GM12892 (cell line): ENCODE results near the gene KCNK5.

Source experiments
- POLR2A ChIP-seq: IDR thresholded peaks from 2 replicates; pipeline ENCODE4 v1.6.1; 2011; ENCODE audit warnings: low read depth, low read length, control low read depth
- POLR2AphosphoS5 ChIP-seq: IDR thresholded peaks from 2 replicates; pipeline ENCODE4 v1.6.1; 2011; ENCODE audit warnings: low read depth, low read length, control low read depth

DNA sequence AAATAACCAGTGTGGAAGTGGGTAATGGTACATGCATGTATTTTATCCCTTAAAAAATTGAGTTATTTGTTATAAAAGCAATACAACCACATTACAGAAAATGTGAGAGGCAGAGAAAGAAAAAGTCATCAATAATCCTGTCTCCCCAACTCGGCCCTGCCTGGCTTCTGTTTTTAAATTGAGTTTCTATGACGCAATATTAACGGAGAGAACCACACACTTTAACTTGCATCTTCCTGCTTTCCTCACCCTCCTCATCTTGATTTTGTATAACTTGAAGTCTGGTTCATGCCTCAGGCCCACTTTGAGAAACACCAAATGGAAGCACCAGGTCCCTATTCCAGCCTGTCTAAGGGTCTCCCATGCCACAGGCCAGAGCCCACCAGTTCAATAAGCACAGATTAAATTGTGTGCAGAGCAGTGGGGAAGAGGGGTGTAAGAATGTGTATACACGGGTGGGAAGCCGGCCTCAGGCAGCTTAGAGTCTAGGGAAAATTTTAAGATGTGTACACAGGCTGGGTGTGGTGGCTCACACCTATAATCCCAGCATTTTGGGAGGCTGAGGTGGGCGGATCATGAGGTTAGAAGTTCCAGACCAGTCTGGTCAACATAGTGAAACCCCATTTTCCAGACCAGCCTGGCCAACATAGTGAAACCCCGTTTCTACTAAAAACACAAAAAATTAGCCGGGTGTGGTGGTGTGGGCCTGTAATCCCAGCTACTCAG lies 15.9 kb downstream of the KCNK5 start:
- TF ChIP-seq POLR2AphosphoS5 = no peak
- TF ChIP-seq POLR2A = no peak
